GM18520 (cell line): ENCODE measurements around the gene IRF4.

Source experiments
- ATAC-seq: cut with Tn5 transposase; IDR thresholded peaks from one replicate; pipeline ENCODE4 v1.9.1; 2021; ENCODE audit not compliant: unreplicated experiment

IRF4 gene

GRCh38 chr6:441126-441920, 49.8 kb downstream of the IRF4 start:
- ATAC-seq: no peak

DNA sequence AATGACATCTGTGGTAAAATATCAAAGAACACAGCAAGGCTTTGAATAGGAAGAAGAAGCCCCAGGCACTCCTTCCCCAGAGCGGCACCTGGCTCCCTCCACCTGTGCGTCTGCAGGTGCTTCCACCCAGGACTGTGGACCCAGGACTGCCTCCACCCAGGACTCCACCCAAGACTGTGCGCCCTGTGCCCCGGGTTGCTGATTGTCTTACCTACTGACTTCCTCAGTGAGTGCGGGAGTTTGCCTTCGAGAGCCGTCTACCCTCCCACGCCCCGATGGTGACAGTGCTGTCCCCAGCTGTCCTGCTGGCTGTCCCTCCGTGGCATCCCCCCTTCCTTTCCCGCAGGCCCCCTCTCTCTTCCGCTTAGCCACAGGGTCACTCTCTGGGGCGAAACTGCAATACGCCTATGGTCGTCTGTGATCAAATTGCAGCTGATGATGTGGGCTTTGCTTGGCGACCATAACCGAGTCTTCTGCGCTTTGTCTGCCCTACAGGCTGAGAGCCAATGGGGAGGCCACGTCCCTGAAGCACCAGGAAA, 52.1 kb downstream of the IRF4 start:
- ATAC-seq: no peak

- ATAC-seq: no peak
Measured at GRCh38 chr6:444653-445275, 53.2 kb downstream of the IRF4 start.

DNA sequence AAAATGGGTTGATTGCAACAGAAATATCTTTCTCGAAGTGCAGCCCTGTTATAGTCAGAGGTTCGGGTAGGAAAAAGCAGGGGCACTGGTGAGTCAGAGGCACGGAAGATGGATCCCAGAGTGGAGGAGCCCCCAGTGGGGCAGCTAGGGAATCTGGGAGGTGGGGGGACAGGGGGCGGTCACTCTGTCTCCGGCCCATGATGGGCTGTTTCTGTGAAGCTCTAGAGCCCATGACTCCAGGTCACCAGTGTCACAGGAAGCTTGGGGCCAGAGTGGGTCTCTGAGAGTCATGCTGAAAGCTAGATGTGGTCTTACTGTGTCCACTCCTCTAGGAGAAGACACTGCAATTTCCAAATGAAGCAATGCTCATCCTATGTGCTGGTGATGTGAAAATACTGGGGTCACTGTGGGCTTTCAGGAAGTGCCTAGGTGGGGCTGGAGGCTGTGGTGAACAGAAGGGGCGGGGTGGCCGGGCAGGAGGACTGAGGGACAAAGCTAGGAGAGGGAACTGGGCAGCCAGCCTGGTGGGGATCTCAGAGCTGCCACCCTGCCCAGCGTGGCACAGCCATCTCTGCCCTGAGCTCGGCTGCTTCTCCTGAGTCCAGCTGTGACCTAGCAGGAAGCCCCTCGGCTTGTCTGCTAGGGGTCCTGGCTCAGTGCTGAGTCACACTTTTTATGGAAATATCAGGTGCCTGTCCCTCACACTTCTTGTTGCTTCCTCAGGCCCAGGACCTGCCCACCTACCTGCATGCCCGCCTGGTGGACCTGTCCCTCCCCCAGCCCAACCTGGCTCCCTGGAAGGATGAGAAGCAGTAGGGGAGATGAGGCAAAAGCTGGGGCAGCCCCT, 54.2 kb downstream of the IRF4 start:
- ATAC-seq: no peak

GRCh38 chr6:446418-447366, 55.1 kb downstream of the IRF4 start:
- no peak for ATAC-seq

GRCh38 chr6:447381-448165, 56.0 kb downstream of the IRF4 start:
- no peak for ATAC-seq

- ATAC-seq: no peak
Measured at GRCh38 chr6:448296-449056, 56.9 kb downstream of the IRF4 start.

DNA sequence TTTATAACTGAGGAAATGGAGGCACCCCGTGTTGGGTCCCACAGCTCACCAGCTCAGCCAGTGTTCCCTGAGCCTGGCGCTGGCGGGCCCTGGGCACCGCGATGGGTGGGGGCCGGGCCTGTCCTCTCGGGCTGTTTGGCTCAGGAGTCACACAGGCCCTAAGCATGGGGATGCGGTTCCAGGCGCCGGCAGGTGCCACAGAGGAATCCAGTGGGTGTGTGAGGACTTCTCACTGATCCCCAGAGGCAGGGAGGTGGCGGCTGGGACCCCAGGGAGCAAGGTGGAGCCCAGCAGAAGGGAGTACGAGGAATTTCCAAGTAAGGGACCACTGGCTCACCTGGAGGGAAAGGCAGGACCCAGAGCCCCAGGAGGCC, 57.5 kb downstream of the IRF4 start:
- ATAC-seq: no peak

- ATAC-seq: no peak
Measured at GRCh38 chr6:449486-450419, 58.2 kb downstream of the IRF4 start.

- no peak for ATAC-seq
Measured at GRCh38 chr6:451336-451735, 59.8 kb downstream of the IRF4 start.

DNA sequence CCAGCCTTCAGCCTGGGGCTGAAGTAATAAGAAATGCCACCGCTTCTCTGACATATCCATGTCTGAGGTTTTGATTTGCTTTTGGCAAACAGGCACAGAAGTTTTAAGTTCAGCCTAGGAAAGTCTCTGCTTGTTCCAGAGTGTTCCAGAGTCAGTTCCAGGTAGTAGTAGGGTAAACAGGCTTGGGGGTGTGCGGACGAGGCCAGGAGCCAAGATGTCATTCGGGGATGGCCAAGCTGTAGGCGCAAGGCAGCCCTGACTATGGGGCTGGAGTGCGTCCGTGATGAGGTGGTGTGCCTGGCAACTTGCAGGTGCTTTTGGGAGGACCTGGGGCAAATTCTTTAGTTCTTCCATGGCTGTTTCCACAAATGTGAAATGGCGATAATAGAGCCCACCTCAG, 60.3 kb downstream of the IRF4 start:
- no peak for ATAC-seq

GRCh38 chr6:452301-453067, 60.9 kb downstream of the IRF4 start:
- ATAC-seq: no peak

- no peak for ATAC-seq
Measured at GRCh38 chr6:453152-453551, 61.6 kb downstream of the IRF4 start.

GRCh38 chr6:454148-454991, 62.8 kb downstream of the IRF4 start:
- ATAC-seq: no peak

DNA sequence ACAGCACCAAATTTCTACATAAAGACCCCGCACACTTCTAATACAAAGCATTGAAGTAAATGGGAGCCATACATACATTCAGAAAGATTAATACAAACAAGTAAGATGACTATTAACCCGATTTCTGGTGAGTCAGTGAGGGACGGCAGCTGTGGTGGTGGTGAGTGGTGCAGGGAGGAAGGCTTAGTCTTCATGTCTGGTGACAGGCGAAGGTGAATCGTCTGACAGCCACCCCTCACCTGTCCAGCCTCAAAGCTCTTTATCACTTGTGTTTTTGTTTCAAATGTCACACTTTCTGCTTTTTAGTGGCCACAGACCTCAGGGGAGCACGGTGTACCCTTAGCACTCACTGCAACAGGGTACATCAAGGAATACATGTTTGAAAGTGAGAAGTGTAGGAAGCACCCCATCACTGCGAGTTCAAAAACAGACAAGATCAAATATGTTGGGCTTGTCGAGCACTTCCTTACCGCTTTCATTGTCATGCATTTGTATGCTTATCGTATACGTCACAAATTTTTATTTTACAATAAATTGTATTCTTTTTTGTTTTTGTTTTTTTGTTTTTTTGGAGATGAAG, 63.5 kb downstream of the IRF4 start:
- ATAC-seq: no peak

DNA sequence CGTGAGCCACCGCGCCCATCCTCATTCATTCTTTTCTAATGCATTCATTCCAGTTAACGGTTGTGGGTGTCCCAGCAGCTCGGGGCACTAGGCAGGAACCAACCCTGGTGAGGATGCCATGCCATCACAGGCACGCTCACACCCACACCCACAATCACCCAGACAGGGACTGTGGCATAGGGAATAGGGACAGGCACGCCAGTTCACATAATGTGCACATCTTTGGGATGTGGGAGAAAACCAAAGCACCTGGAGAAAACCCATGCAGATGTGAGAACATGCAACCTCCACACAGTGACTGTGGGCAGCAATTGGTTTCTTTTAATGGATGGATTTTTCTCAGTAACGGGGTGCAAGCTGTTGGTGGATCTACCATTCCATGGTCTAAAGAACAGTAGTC, 64.3 kb downstream of the IRF4 start:
- no peak for ATAC-seq
